GM18502 (cell line): ENCODE results near the gene NRP1.

Experiments
- ATAC-seq: cut with Tn5 transposase; IDR thresholded peaks from one replicate; pipeline ENCODE4 v1.9.1; 2021; ENCODE audit warnings: mild to moderate bottlenecking; ENCODE audit not compliant: unreplicated experiment, poor library complexity

The NRP1 gene

DNA sequence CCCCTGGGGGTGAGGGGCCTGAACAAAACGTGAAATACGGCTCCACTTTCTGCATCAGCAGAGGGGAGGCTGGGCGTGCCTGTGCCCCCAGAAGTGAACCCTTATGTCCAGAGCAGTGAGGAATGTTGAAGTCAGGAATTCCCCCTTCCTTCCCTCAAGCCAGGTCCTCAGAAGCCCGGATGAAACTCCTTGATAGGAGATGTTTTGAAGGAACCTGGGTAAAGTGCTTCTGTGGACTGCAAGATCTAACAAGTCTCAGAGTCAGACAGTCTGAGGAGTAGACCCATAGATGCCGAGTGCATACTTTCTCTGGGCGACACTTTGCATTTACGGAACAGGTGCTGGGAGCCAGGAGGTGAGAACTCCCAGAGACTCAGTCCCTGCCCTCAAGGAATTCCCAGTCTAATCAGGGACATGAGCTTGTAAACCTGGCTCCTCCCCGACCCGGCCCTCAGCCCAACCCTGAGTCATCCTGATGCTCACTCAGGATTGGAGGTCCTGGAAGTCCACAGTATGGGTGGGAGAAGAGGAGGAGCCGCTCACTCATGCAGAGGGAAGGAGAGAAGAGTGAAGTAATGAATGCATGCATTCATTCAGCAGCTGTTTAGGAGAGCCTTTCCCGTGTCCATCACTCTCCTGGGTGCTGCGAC, 197.0 kb downstream of the NRP1 start:
- ATAC-seq, result no peak

GRCh38 chr10:33136781-33137180, 197.7 kb downstream of the NRP1 start:
- no peak for ATAC-seq

DNA sequence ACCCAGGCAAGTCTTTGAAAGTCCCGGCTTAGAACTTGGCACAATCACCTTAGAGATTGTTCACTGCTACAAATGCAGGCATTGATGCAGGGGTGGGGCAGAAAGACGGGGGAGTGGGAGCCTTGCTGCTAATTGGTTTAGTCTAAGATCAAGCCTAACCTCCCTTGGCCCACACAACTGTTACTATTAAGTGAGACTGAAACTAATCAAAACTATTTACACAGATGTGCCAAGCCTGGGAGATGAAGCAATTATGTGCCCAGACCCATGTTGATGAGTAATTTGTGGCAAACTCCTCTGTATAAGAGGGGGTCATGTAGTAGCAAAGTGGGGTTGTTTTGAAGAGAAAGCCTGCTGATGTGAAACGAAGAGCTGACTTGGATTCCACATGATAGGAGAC, 198.2 kb downstream of the NRP1 start:
- ATAC-seq, result no peak

DNA sequence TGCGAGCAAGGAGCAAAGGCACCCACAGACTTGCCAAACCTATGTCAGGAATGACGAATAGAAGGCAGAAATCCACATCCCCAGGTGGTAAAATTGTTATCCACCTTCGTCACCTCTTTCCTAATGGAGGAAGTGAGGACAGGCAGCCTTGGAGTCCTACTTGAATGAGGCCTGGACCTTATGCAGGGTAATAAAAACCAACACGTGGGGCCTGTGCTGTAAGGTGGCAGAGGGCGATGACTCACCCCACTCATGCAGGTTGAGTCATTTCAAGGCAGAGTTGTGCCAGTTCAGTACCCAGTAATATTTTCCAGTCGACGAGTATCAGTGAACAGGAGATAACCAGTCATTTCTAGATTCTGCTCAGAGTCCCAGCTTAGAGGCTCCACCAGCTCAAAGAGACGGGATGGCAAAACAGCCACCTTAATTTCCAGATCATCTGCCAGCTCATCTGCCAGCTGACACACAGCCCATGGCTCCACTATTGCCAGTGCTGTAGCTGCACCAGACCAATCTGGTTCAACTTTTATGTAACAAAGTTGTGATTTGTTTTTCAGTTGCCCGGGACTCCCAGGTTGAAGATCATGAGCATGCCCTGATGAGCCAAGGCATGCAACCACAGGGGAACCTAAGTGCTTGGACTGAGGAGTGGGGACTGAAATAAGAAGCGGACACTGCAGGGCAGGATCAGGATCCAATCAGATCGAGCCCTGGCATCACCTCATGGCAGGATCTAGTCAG, 200.3 kb downstream of the NRP1 start:
- ATAC-seq, result peak; percentile 80

DNA sequence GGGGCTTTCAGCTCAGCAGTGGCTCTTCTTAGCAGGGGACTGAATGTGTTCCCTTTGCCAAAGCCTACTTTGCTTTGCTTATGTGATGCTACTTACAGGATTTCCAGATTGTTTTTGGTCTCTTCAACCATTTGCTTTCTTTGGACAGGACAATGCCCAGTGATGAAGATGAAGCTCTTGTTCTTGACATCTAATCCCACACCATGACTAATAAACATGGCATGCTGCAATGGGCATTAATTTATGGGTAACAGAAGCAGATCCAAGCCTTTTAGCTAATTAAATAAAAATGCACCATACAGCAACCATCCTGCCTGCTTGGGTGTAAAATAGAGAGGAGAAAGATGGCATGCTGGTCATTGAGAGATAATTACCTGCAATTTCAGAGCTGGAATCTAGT, 200.9 kb downstream of the NRP1 start:
- ATAC-seq, result no peak

GRCh38 chr10:33132626-33133025, 201.8 kb downstream of the NRP1 start:
- ATAC-seq, result peak; percentile 67

- ATAC-seq, result no peak
Measured at GRCh38 chr10:33129996-33130386, 204.5 kb downstream of the NRP1 start.

DNA sequence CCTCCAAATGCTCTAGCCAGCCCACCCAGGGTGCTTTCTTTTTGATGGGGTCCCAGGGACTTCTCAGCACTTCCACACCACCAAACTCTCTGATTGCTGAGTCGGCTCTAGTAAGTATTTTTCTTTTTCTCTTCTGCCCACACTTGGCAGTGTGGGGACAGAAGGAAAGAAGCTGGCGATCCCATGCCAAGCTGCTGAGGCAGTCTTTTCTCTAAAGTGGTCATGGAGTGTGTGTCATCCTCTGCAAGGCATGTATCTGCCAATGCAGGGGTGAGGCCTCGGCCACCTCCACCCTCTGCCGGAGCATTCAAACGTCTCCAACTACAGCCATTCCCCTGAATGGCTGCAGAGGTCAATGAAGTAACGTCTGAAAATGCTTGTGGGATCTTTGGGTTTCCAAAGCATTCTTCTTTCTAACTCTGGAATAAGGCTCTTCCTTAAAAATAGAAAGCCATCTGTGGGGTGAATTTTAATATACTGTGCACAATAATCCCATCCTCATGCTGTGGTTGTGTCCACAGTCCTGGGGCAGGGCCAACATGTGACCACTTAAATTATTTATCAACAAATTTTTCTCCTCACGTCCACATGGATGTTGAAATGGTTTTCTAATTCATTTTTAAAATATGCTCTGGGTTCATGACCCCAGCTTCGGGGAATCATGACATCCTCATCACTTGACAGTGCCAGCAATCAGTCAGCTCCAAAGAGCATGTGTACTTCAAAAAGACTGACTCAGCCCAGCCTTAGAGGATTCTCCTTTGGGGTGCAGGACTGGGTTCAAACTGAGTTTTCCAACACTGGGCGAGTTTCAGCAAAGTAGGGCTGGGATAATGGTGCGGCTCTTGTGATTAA, 205.1 kb downstream of the NRP1 start:
- no peak for ATAC-seq

GRCh38 chr10:33127622-33128021, 206.8 kb downstream of the NRP1 start:
- ATAC-seq, result no peak
